Liver (tissue), 3 donors: Measurements from ENCODE around the gene KRTDAP.

Source experiments
- ATF3 ChIP-seq: IDR thresholded peaks from 2 replicates; pipeline ENCODE4 v1.6.1; 2016; ENCODE audit warnings: antibody characterized with exemption
- CTCF ChIP-seq: fragments of 150-350 bp; IDR thresholded peaks from 2 replicates; pipeline ENCODE4 v1.5.1; 2017; ENCODE audit warnings: improper control_type of control experiment, low read depth, low read length; ENCODE audit not compliant: missing input control
- EGR1 ChIP-seq, 2 donors: IDR thresholded peaks; 2 replicates each; pipeline ENCODE4 v1.6.1; 2016 to 2018; ENCODE audit warnings: antibody characterized with exemption in 2 of 2, low read depth in 2 of 2
- FOXA1 ChIP-seq: IDR thresholded peaks from 2 replicates; pipeline ENCODE4 v1.6.1; 2016; ENCODE audit warnings: antibody characterized with exemption
- GABPA ChIP-seq, 2 donors: IDR thresholded peaks in 1 of 2; conservative IDR thresholded peaks in 1 of 2; 2 replicates each; pipeline ENCODE4 v1.6.1; 2016; ENCODE audit warnings: antibody characterized with exemption in 2 of 2, mild to moderate bottlenecking in 1 of 2, moderate library complexity in 1 of 2
- JUND ChIP-seq, 2 donors: IDR thresholded peaks; 2 replicates each; pipeline ENCODE4 v1.6.1; 2016; ENCODE audit warnings: antibody characterized with exemption in 2 of 2
- MAX ChIP-seq: IDR thresholded peaks from 2 replicates; pipeline ENCODE4 v1.6.1; 2016; ENCODE audit warnings: antibody characterized with exemption
- RAD21 ChIP-seq, 2 donors: IDR thresholded peaks; 2 replicates each; pipeline ENCODE4 v1.6.1; 2016; ENCODE audit warnings: antibody characterized with exemption in 2 of 2, mild to moderate bottlenecking in 2 of 2
- RXRA ChIP-seq, 2 donors: IDR thresholded peaks; 2 replicates each; pipeline ENCODE4 v1.6.1; 2017 to 2018; ENCODE audit warnings: antibody characterized with exemption in 2 of 2, mild to moderate bottlenecking in 1 of 2
- SP1 ChIP-seq: IDR thresholded peaks from 2 replicates; pipeline ENCODE4 v1.6.1; 2018; ENCODE audit warnings: antibody characterized with exemption, mild to moderate bottlenecking
- TAF1 ChIP-seq: conservative IDR thresholded peaks from 2 replicates; pipeline ENCODE4 v1.6.1; 2016; ENCODE audit warnings: antibody characterized with exemption, mild to moderate bottlenecking
- YY1 ChIP-seq: IDR thresholded peaks from 2 replicates; pipeline ENCODE4 v1.6.1; 2016; ENCODE audit warnings: antibody characterized with exemption, mild to moderate bottlenecking
- ZBTB33 ChIP-seq: IDR thresholded peaks from 2 replicates; pipeline ENCODE4 v1.6.1; 2016; ENCODE audit warnings: antibody characterized with exemption
- TF ChIP-seq, protein P1 (sequence below): IDR thresholded peaks from 2 replicates; pipeline ENCODE4 v1.6.1; 2016; ENCODE audit warnings: antibody characterized with exemption, mild to moderate bottlenecking
- donor health status: healthy.
- donor health status: healthy.

- TF ChIP-seq SP1 (no peak), CTCF (no peak), RAD21 (IDR thresholded peaks at IDR 0.05) (no peak), ZBTB33 (no peak), ATF3 (no peak), RXRA (IDR thresholded peaks at IDR 0.05) (no peak), GABPA (IDR thresholded peaks at IDR 0.05 in 1 of 2, conservative IDR thresholded peaks at IDR 0.05 in 1 of 2) (no peak), TAF1 (no peak), MAX (no peak), YY1 (no peak), FOXA1 (no peak), EGR1 (IDR thresholded peaks at IDR 0.05; ENCODE audit: low read depth in 2 of 2) (no peak), JUND (IDR thresholded peaks at IDR 0.05) (no peak)
- TF ChIP-seq, protein P1, sequence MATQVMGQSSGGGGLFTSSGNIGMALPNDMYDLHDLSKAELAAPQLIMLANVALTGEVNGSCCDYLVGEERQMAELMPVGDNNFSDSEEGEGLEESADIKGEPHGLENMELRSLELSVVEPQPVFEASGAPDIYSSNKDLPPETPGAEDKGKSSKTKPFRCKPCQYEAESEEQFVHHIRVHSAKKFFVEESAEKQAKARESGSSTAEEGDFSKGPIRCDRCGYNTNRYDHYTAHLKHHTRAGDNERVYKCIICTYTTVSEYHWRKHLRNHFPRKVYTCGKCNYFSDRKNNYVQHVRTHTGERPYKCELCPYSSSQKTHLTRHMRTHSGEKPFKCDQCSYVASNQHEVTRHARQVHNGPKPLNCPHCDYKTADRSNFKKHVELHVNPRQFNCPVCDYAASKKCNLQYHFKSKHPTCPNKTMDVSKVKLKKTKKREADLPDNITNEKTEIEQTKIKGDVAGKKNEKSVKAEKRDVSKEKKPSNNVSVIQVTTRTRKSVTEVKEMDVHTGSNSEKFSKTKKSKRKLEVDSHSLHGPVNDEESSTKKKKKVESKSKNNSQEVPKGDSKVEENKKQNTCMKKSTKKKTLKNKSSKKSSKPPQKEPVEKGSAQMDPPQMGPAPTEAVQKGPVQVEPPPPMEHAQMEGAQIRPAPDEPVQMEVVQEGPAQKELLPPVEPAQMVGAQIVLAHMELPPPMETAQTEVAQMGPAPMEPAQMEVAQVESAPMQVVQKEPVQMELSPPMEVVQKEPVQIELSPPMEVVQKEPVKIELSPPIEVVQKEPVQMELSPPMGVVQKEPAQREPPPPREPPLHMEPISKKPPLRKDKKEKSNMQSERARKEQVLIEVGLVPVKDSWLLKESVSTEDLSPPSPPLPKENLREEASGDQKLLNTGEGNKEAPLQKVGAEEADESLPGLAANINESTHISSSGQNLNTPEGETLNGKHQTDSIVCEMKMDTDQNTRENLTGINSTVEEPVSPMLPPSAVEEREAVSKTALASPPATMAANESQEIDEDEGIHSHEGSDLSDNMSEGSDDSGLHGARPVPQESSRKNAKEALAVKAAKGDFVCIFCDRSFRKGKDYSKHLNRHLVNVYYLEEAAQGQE, result no peak
Observed at GRCh38 chr19:35512831-35513627, 22.8 kb upstream of the KRTDAP start.
